IMR-90 (cell line): ENCODE results near the gene FBXW12. TPM values are rescaled to one million over a fixed set of nuclear protein-coding genes. Genes with fewer than 3 reads are reported as not detected.

Experiments used
- ATAC-seq: fragments of 200-7000 bp; cut with Tn5 transposase; 2 replicates; pipeline ENCODE4 v1.9.1; 2020; ENCODE audit warnings: low read depth, mild to moderate bottlenecking, moderate library complexity
- BruUV-seq: library from RNA; stranded (reverse); fragments of 400-500 nt; replicated peaks from 2 replicates; lab custom pipeline; 2021; lab: Mats Ljungman, UMichigan
- CTCF ChIA-PET: fragments of 300-600 bp; formaldehyde crosslinking; extraction: SDS; loops from one replicate; lab custom pipeline; 2021; ENCODE audit warnings: antibody characterized with exemption; lab: Yijun Ruan, JAX
- POLR2A ChIA-PET: fragments of 300-600 bp; sonication (Branson Sonifier 250); formaldehyde crosslinking; loops from one replicate; lab custom pipeline; 2022; ENCODE audit warnings: antibody characterized with exemption; ENCODE audit not compliant: unreplicated experiment; lab: Charles Lee
- DNase-seq: peaks from one replicate; pipeline ENCODE4 v3.0.0; 2013
- H2AFZ ChIP-seq: replicated peaks from 2 replicates; pipeline ENCODE3; 2013; ENCODE audit warnings: low read length, mild to moderate bottlenecking; ENCODE audit not compliant: poor library complexity
- H2AK5ac ChIP-seq: 2 replicates; pipeline ENCODE4 v1.6.1; 2013; ENCODE audit warnings: low read depth, low read length, inconsistent platforms
- H2AK9ac ChIP-seq: replicated peaks from 2 replicates; pipeline ENCODE3; 2013; ENCODE audit warnings: mild to moderate bottlenecking, low read depth, low read length, moderate library complexity; ENCODE audit not compliant: poor library complexity
- H2BK120ac ChIP-seq: 2 replicates; pipeline ENCODE4 v1.6.1; 2013; ENCODE audit warnings: low read depth, low read length, inconsistent platforms
- H2BK15ac ChIP-seq: 3 replicates; pipeline ENCODE4 v1.6.1; 2013; ENCODE audit warnings: low read depth, low read length, inconsistent platforms
- H2BK20ac ChIP-seq: 2 replicates; pipeline ENCODE4 v1.6.1; 2013; ENCODE audit warnings: low read depth, mild to moderate bottlenecking, inconsistent platforms, low read length, moderate library complexity
- H2BK5ac ChIP-seq: 2 replicates; pipeline ENCODE4 v1.6.1; 2013; ENCODE audit warnings: mild to moderate bottlenecking, low read depth, low read length, inconsistent platforms; ENCODE audit not compliant: poor library complexity, severe bottlenecking
- H3K14ac ChIP-seq: replicated peaks from 2 replicates; pipeline ENCODE4 v1.6.1; 2013; ENCODE audit warnings: low read depth, low read length, inconsistent platforms
- H3K18ac ChIP-seq: 2 replicates; pipeline ENCODE4 v1.6.1; 2013; ENCODE audit warnings: low read depth, low read length, control low read depth
- H3K23ac ChIP-seq: 2 replicates; pipeline ENCODE4 v1.6.1; 2013; ENCODE audit warnings: low read depth, low read length, inconsistent platforms
- H3K27ac ChIP-seq: 2 replicates; pipeline ENCODE4 v1.5.1; 2013; ENCODE audit warnings: mild to moderate bottlenecking, control low read depth, low read length; ENCODE audit not compliant: insufficient read depth
- H3K27me3 ChIP-seq: 2 replicates; pipeline ENCODE4 v1.6.1; 2013; ENCODE audit warnings: low read length; ENCODE audit not compliant: control insufficient read depth, insufficient read depth
- H3K36me3 ChIP-seq: 2 replicates; pipeline ENCODE4 v1.6.1; 2013; ENCODE audit warnings: low read length, mixed read lengths; ENCODE audit not compliant: control insufficient read depth, insufficient read depth
- H3K4ac ChIP-seq: 2 replicates; pipeline ENCODE4 v1.6.1; 2013; ENCODE audit warnings: low read depth, low read length, inconsistent platforms
- H3K4me1 ChIP-seq: 2 replicates; pipeline ENCODE4 v1.6.1; 2013; ENCODE audit warnings: low read length, mixed read lengths; ENCODE audit not compliant: control insufficient read depth, insufficient read depth
- H3K4me2 ChIP-seq: 2 replicates; pipeline ENCODE4 v1.6.1; 2013; ENCODE audit warnings: low read depth, mild to moderate bottlenecking, control low read depth, low read length, moderate library complexity
- H3K4me3 ChIP-seq: 2 replicates; pipeline ENCODE4 v1.5.1; 2013; ENCODE audit warnings: low read depth, mild to moderate bottlenecking, control low read depth, low read length, moderate library complexity; ENCODE audit not compliant: insufficient read depth
- H3K56ac ChIP-seq: 2 replicates; pipeline ENCODE4 v1.6.1; 2013; ENCODE audit warnings: low read length, inconsistent platforms; ENCODE audit not compliant: insufficient read depth; ENCODE audit errors: extremely low read depth
- H3K79me1 ChIP-seq, 2 experiments: 2 replicates each; pipeline ENCODE4 v1.6.1; 2013; ENCODE audit warnings: low read length in 2 of 2, inconsistent platforms in 1 of 2, low read depth in 1 of 2
- H3K9ac ChIP-seq: 2 replicates; pipeline ENCODE4 v1.6.1; 2013; ENCODE audit warnings: low read depth, low read length, control low read depth
- H3K9me1 ChIP-seq: 2 replicates; pipeline ENCODE4 v1.6.1; 2013; ENCODE audit warnings: low read length, inconsistent platforms; ENCODE audit not compliant: insufficient read depth
- H3K9me3 ChIP-seq: 2 replicates; pipeline ENCODE4 v1.6.1; 2013; ENCODE audit warnings: low read length; ENCODE audit not compliant: control insufficient read depth, insufficient read depth
- H4K20me1 ChIP-seq: 2 replicates; pipeline ENCODE4 v1.6.1; 2013; ENCODE audit warnings: low read length, inconsistent platforms; ENCODE audit not compliant: insufficient read depth
- H4K5ac ChIP-seq: 2 replicates; pipeline ENCODE4 v1.6.1; 2013; ENCODE audit warnings: mild to moderate bottlenecking, low read depth, low read length, control low read depth
- H4K8ac ChIP-seq, 2 experiments: 2 replicates each; pipeline ENCODE4 v1.6.1; 2013; ENCODE audit warnings: low read depth in 2 of 2, low read length in 2 of 2, control low read depth in 1 of 2, inconsistent platforms in 1 of 2
- H4K91ac ChIP-seq: 2 replicates; pipeline ENCODE4 v1.6.1; 2013; ENCODE audit warnings: low read depth, low read length, inconsistent platforms; ENCODE audit not compliant: insufficient read depth
- CHD1 ChIP-seq: IDR thresholded peaks from 2 replicates; pipeline ENCODE4 v1.6.1; 2012; ENCODE audit warnings: low read depth, low read length, improper control_type of control experiment
- ELK1 ChIP-seq: fragments of 150-350 bp; IDR thresholded peaks from 2 replicates; pipeline ENCODE4 v1.6.1; 2016; ENCODE audit warnings: low read depth, mild to moderate bottlenecking, low read length, moderate library complexity, borderline replicate concordance
- NFE2L2 ChIP-seq: fragments of 150-350 bp; IDR thresholded peaks from 2 replicates; pipeline ENCODE4 v1.6.1; 2016; ENCODE audit warnings: low read depth, mild to moderate bottlenecking, low read length
- POLR2A ChIP-seq: IDR thresholded peaks from 2 replicates; pipeline ENCODE4 v1.6.1; 2012; ENCODE audit warnings: mild to moderate bottlenecking, low read depth, low read length
- USF2 ChIP-seq: fragments of 150-350 bp; IDR thresholded peaks from 2 replicates; pipeline ENCODE4 v1.6.1; 2017; ENCODE audit warnings: mild to moderate bottlenecking, antibody characterized with exemption, low read length, low read depth
- WGBS, 2 experiments: methylation state at CpG; one replicate each; pipeline versions ENCODE4 v1.1.5 to v1.1.7; 2013; ENCODE audit warnings: missing lambda C conversion rate in 2 of 2; ENCODE audit not compliant: insufficient read length in 1 of 2; ENCODE audit errors: extremely low coverage in 2 of 2; 5-methylcytosine and 5-hydroxymethylcytosine counted together
- dilution Hi-C: fragments of 300-500 bp; cut with HindIII; formaldehyde crosslinking; loops from one replicate; pipeline ENCODE4 v1.14.3; 2018; ENCODE audit warnings: low sequenced_read_pairs; ENCODE audit not compliant: unreplicated experiment
- in situ Hi-C: fragments of 300-500 bp; cut with MboI; formaldehyde crosslinking; loops from 3 replicates; pipeline ENCODE4 v1.14.3; 2019; ENCODE audit warnings: low sequenced_read_pairs, inconsistent platforms, mixed read lengths
- intact Hi-C: fragments of 100-400 bp; cut with micrococcal nuclease; formaldehyde crosslinking; loops from 2 replicates; pipeline ENCODE4 v1.10.0; 2022
- polyA plus RNA-seq, 3 experiments: library from polyadenylated mRNA; depleted of rRNA; stranded (reverse); fragments of >200 nt; gene quantifications; 2 replicates each; pipeline ENCODE4 v1.2.3, GENCODE V29; 2012; ENCODE audit warnings: low replicate concordance in 1 of 3
- total RNA-seq: library from RNA; depleted of rRNA; stranded (reverse); fragments of >200 nt; gene quantifications from 2 replicates; pipeline ENCODE4 v1.2.3, GENCODE V29; 2012

The FBXW12 gene
- total and polyA plus RNA-seq, 2 of the 4 experiments (the other 2 are of a cell fraction): not detected

GRCh38 chr3:48405971-48406370, 34.0 kb downstream of the FBXW12 start:
- Histone ChIP-seq H3K9ac (no peak overlapping the region), H4K5ac (no peak overlapping the region), H2AK5ac (no peak overlapping the region), H2AK9ac (no peak overlapping the region), H2BK5ac (no peak overlapping the region), H3K56ac (no peak overlapping the region), H4K8ac (no peak overlapping the region), H4K20me1 (no peaks in the 10 kb centered on the region), H3K36me3 (peaks cover 61% of the 10 kb centered on the region), H3K18ac (no peak overlapping the region), H3K4me1 (peaks cover 7% of the 10 kb centered on the region), H3K9me1 (peaks cover 7% of the 10 kb centered on the region; the same call in 1 of the 2 replicates), H2BK120ac (no peak overlapping the region), H3K9me3 (no peaks in the 10 kb centered on the region), H3K79me1 (no peaks in the 10 kb centered on the region), H2BK15ac (no peak overlapping the region), H4K91ac (no peak overlapping the region), H3K4me2 (no peak overlapping the region), H3K14ac (no peak overlapping the region), H3K27me3 (no peaks in the 10 kb centered on the region), H2BK20ac (no peak overlapping the region), H3K4ac (no peak overlapping the region), H2AFZ (no peak overlapping the region), H3K27ac (no peak overlapping the region), H3K23ac (no peak overlapping the region), H3K4me3 (no peak overlapping the region)
- ATAC-seq (no peak), DNase-seq (no peak)
- intact Hi-C loops: no loop called here
- no CpG with 5 or more reads among the region's 1 CpG for WGBS, 2 experiments
- in situ Hi-C loops: no loop called here
- ChIA-PET CTCF (no interaction called here), POLR2A (no interaction called here)
- no TSS peak for BruUV-seq
- dilution Hi-C loops: no loop called here
- TF ChIP-seq ELK1: no peak
- TF ChIP-seq USF2: no peak
- TF ChIP-seq NFE2L2: no peak
- TF ChIP-seq CHD1: no peak
- TF ChIP-seq POLR2A: no peak
